GM12878 (cell line): ENCODE results near the gene PRKCQ. TPM values are rescaled to one million over a fixed set of nuclear protein-coding genes. Genes with fewer than 3 reads are reported as not detected.

Experiments used
- ATAC-seq: fragments of 200-7000 bp; cut with Tn5 transposase; 3 replicates; pipeline ENCODE4 v1.9.1; 2020; ENCODE audit warnings: mild to moderate bottlenecking, moderate library complexity
- BruUV-seq: library from RNA; stranded (reverse); fragments of 400-500 nt; replicated peaks from 2 replicates; lab custom pipeline; 2021; lab: Mats Ljungman, UMichigan
- CTCF ChIA-PET: fragments of 300-600 bp; sonication (Branson Sonifier 250); formaldehyde crosslinking; extraction: SDS; loops from one replicate; lab custom pipeline; 2021; ENCODE audit warnings: inconsistent platforms; lab: Yijun Ruan, JAX
- POLR2A ChIA-PET: fragments of 350-600 bp; formaldehyde crosslinking; extraction: SDS; loops from one replicate; lab custom pipeline; 2021; ENCODE audit warnings: inconsistent platforms; lab: Charles Lee
- RAD21 ChIA-PET: fragments of 300-600 bp; sonication (Branson Sonifier 250); formaldehyde crosslinking; loops from one replicate; lab custom pipeline; 2023; ENCODE audit warnings: antibody characterized with exemption; ENCODE audit not compliant: unreplicated experiment; lab: Charles Lee
- SMC1A ChIA-PET: fragments of 300-600 bp; sonication (Branson Sonifier 250); formaldehyde crosslinking; loops from one replicate; lab custom pipeline; 2023; ENCODE audit not compliant: unreplicated experiment, uncharacterized antibody; lab: Charles Lee
- DNase-seq: peaks from one replicate; pipeline ENCODE4 v3.0.0-alpha.2; 2011; ENCODE audit warnings: low read depth, low spot score
- FAIRE-seq: peaks from 3 replicates; lab custom pipeline; 2011; peaks lifted over from hg19 to GRCh38; lab: Jason Lieb, UNC
- H2AFZ ChIP-seq: 2 replicates; pipeline ENCODE4 v1.6.0; 2011; ENCODE audit warnings: low read depth, low read length, control low read depth; ENCODE audit not compliant: control insufficient read depth
- H3K27ac ChIP-seq: 2 replicates; pipeline ENCODE4 v1.5.1; 2011; ENCODE audit warnings: control low read depth; ENCODE audit not compliant: control insufficient read depth, insufficient read depth
- H3K27me3 ChIP-seq, 2 experiments: replicated peaks in 1 of 2; 2 replicates each; pipeline versions ENCODE4 v1.6.0 to v1.6.1; 2011; ENCODE audit warnings: low read length in 1 of 2; ENCODE audit not compliant: control insufficient read depth in 2 of 2, insufficient read depth in 2 of 2
- H3K36me3 ChIP-seq, 2 experiments: 2 replicates each; pipeline ENCODE4 v1.5.1; 2011; ENCODE audit warnings: low read length in 1 of 2; ENCODE audit not compliant: control insufficient read depth in 2 of 2, insufficient read depth in 2 of 2
- H3K4me1 ChIP-seq: 2 replicates; pipeline ENCODE4 v1.6.1; 2011; ENCODE audit warnings: mild to moderate bottlenecking, low read length, moderate library complexity, mixed read lengths; ENCODE audit not compliant: control insufficient read depth, insufficient read depth
- H3K4me2 ChIP-seq: 2 replicates; pipeline ENCODE4 v1.6.0; 2011; ENCODE audit warnings: control low read depth; ENCODE audit not compliant: control insufficient read depth, insufficient read depth
- H3K4me3 ChIP-seq: fragments of 200-600 bp; sonication (generic); 2 replicates; pipeline ENCODE4 v1.5.1; 2016
- H3K79me2 ChIP-seq: 2 replicates; pipeline ENCODE4 v1.6.0; 2011; ENCODE audit warnings: low read length; ENCODE audit not compliant: control insufficient read depth, insufficient read depth
- H3K9ac ChIP-seq: 2 replicates; pipeline ENCODE4 v1.8.0; 2011; ENCODE audit warnings: low read length, control low read depth, mixed read lengths; ENCODE audit not compliant: control insufficient read depth, insufficient read depth
- H3K9me3 ChIP-seq: replicated peaks from 3 replicates; pipeline ENCODE4 v1.5.1; 2011; ENCODE audit warnings: mild to moderate bottlenecking, low read length; ENCODE audit not compliant: control insufficient read depth, insufficient read depth
- H4K20me1 ChIP-seq: 2 replicates; pipeline ENCODE4 v1.6.0; 2011; ENCODE audit not compliant: control insufficient read depth, insufficient read depth
- CBFB ChIP-seq: IDR thresholded peaks from 2 replicates; pipeline ENCODE4 v1.6.1; 2016; ENCODE audit warnings: antibody characterized with exemption, low read depth
- EP300 ChIP-seq, 2 experiments: fragments of 150-350 bp in 1 of 2; IDR thresholded peaks; 2 replicates each; pipeline ENCODE4 v1.6.1; 2011 to 2012; ENCODE audit warnings: low read depth in 2 of 2, low read length in 2 of 2, borderline replicate concordance in 1 of 2, improper control_type of control experiment in 1 of 2, inconsistent platforms in 1 of 2; ENCODE audit not compliant: control insufficient read depth in 1 of 2
- IKZF2 ChIP-seq, 2 experiments: fragments of 450-650 bp; IDR thresholded peaks; 2 replicates each; pipeline ENCODE4 v1.6.1; 2017; ENCODE audit warnings: mild to moderate bottlenecking in 2 of 2, moderate library complexity in 2 of 2
- IRF5 ChIP-seq: fragments of 450-650 bp; IDR thresholded peaks from 2 replicates; pipeline ENCODE4 v1.6.1; 2017; ENCODE audit warnings: borderline replicate concordance
- NFXL1 ChIP-seq: fragments of 450-650 bp; IDR thresholded peaks from 2 replicates; pipeline ENCODE4 v1.6.1; 2017; ENCODE audit warnings: antibody characterized with exemption, mild to moderate bottlenecking, borderline replicate concordance
- PAX8 ChIP-seq: fragments of 450-650 bp; IDR thresholded peaks from 2 replicates; pipeline ENCODE4 v1.6.1; 2017; ENCODE audit warnings: mild to moderate bottlenecking, moderate library complexity
- RUNX3 ChIP-seq: IDR thresholded peaks from 2 replicates; pipeline ENCODE4 v1.6.1; 2012; ENCODE audit warnings: low read length, inconsistent platforms
- SMAD5 ChIP-seq: IDR thresholded peaks from 2 replicates; pipeline ENCODE4 v1.6.1; 2016; ENCODE audit warnings: antibody characterized with exemption, low read depth
- TBL1XR1 ChIP-seq: IDR thresholded peaks from 2 replicates; pipeline ENCODE4 v1.6.1; 2012; ENCODE audit warnings: low read depth, low read length, improper control_type of control experiment
- TCF12 ChIP-seq: IDR thresholded peaks from 2 replicates; pipeline ENCODE4 v1.6.1; 2011; ENCODE audit warnings: low read depth, mild to moderate bottlenecking, low read length
- USF1 ChIP-seq: IDR thresholded peaks from 2 replicates; pipeline ENCODE4 v1.6.1; 2011; ENCODE audit warnings: borderline replicate concordance, low read depth, mild to moderate bottlenecking, moderate library complexity, mixed read lengths, low read length; ENCODE audit not compliant: insufficient read depth; ENCODE audit errors: extremely low read length
- ZNF622 ChIP-seq: fragments of 450-650 bp; IDR thresholded peaks from 2 replicates; pipeline ENCODE4 v1.6.1; 2017; ENCODE audit warnings: mild to moderate bottlenecking, inconsistent platforms
- WGBS: methylation state at CpG from one replicate; pipeline ENCODE4 v1.1.6; 2016; ENCODE audit warnings: low lambda C conversion rate; ENCODE audit not compliant: insufficient replicate concordance, insufficient coverage; ENCODE audit errors: missing lambda C conversion rate; 5-methylcytosine and 5-hydroxymethylcytosine counted together
- in situ Hi-C: fragments of 300-500 bp; cut with MboI; formaldehyde crosslinking; loops from 9 replicates; pipeline ENCODE4 v1.14.3; 2018; ENCODE audit warnings: mixed read lengths
- intact Hi-C: fragments of 100-400 bp; cut with micrococcal nuclease; formaldehyde crosslinking; loops from one replicate; pipeline ENCODE4 v1.14.2; 2022; ENCODE audit not compliant: unreplicated experiment
- polyA plus RNA-seq, 11 experiments: library from polyadenylated mRNA; depleted of rRNA in 4 of 11; unstranded in 6 of 11; stranded (reverse) in 5 of 11; fragments of >200 nt; fragmentation: Nextera tagmentation in 4 of 11; fragmentation: Illumina TruSeq in 1 of 11; extraction: Ambion mirVana in 4 of 11; extraction: Trizol in 1 of 11; gene quantifications; 1 replicate in 1 of 11; 2 replicates in 10 of 11; pipeline versions ENCODE4 v1.2.1 to v1.2.3, GENCODE V29; 2011 to 2016; ENCODE audit warnings: inconsistent platforms in 2 of 11, missing spikeins in 2 of 11, low read depth in 1 of 11
- total RNA-seq, 4 experiments: library from RNA; depleted of rRNA in 3 of 4; stranded (reverse); fragments of >200 nt in 3 of 4; fragmentation: Illumina TruSeq in 1 of 4; extraction: Trizol in 1 of 4; gene quantifications; 2 replicates each; pipeline versions ENCODE4 v1.2.1 to v1.2.3, GENCODE V29; 2013 to 2021
- TF ChIP-seq, protein P1 (sequence below): IDR thresholded peaks from 2 replicates; pipeline ENCODE4 v1.6.1; 2012; ENCODE audit warnings: low read depth, low read length, improper control_type of control experiment
- TF ChIP-seq, protein P2 (sequence below): fragments of 450-650 bp; IDR thresholded peaks from 2 replicates; pipeline ENCODE4 v1.6.1; 2017; ENCODE audit warnings: mild to moderate bottlenecking
- TF ChIP-seq, protein P3 (sequence below): fragments of 450-650 bp; IDR thresholded peaks from 2 replicates; pipeline ENCODE4 v1.6.1; 2016; ENCODE audit warnings: mild to moderate bottlenecking

The PRKCQ gene
- total and polyA plus RNA-seq, 10 of the 15 experiments (the other 5 are each of a cell fraction or from before 2014, with no cell fraction given), result 0.26 to 8.9 (median 0.98) TPM

GRCh38 chr10:6401558-6402348 is 178.3 kb downstream of the PRKCQ start:
- Histone ChIP-seq H3K4me2 (0 out of 2 replicates have a peak overlapping the region, but pooled peaks have one; percentile 21), H3K4me1 (no peaks in the 10 kb centered on the region), H4K20me1 (no peaks in the 10 kb centered on the region), H2AFZ (no peak overlapping the region; the same call in 1 of the 2 replicates), H3K27ac (no peak overlapping the region), H3K9ac (no peak overlapping the region), H3K27me3 (peaks cover 0 to 5% of the 10 kb centered on the region in 2 experiments; a peak in 3 of 4 replicates), H3K9me3 (no peaks in the 10 kb centered on the region), H3K36me3 (no peaks in the 10 kb centered on the region), H3K4me3 (no peak overlapping the region), H3K79me2 (no peaks in the 10 kb centered on the region)
- ChIA-PET POLR2A (interaction anchor here (0.5 to 4.0 kb wide), 16 partner anchors 54 to 698 kb away, joined by 3 to 35 read pairs (median 3); partner anchors contain the start of gene PFKFB3), RAD21 (interaction anchor here (0.6 to 5.0 kb wide), 63 partner anchors 8 to 432 kb away, joined by 3 to 173 read pairs (median 4); partner anchors contain the start of gene PFKFB3), SMC1A (interaction anchor here (0.6 to 10.6 kb wide), 64 partner anchors 9 to 388 kb away, joined by 3 to 138 read pairs (median 6); partner anchors contain the start of gene PFKFB3), CTCF (interaction anchor here (0.6 to 8.5 kb wide), 87 partner anchors 8 to 665 kb away, joined by 3 to 217 read pairs (median 6); partner anchors contain the start of gene PFKFB3)
- ATAC-seq, result peak; percentile 92
- in situ Hi-C loops (loop anchor here (5.0 to 10.0 kb wide), 3 partner anchors 199 to 387 kb away; partner anchors contain the start of gene PFKFB3), intact Hi-C loops (loop anchor here (1.0 to 2.0 kb wide), 6 partner anchors 101 to 387 kb away; partner anchors contain the start of gene PFKFB3)
- DNase-seq, result peak; percentile 37
- no TSS peak for BruUV-seq
- 34% methylated on average over 16 of the region's 18 CpGs for WGBS
- peak; percentile 92 for FAIRE-seq
- TF ChIP-seq, protein P1, sequence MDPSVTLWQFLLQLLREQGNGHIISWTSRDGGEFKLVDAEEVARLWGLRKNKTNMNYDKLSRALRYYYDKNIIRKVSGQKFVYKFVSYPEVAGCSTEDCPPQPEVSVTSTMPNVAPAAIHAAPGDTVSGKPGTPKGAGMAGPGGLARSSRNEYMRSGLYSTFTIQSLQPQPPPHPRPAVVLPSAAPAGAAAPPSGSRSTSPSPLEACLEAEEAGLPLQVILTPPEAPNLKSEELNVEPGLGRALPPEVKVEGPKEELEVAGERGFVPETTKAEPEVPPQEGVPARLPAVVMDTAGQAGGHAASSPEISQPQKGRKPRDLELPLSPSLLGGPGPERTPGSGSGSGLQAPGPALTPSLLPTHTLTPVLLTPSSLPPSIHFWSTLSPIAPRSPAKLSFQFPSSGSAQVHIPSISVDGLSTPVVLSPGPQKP, result no peak
- 0 out of 2 replicates have a peak, but pooled peaks have one; percentile 33 for TF ChIP-seq TBL1XR1
- TF ChIP-seq RUNX3, result peak; percentile 32; the same call in 1 of the 2 replicates
- no peak for TF ChIP-seq CBFB
- no peak for TF ChIP-seq IRF5
- TF ChIP-seq PAX8, result no peak
- TF ChIP-seq TCF12, result no peak
- TF ChIP-seq USF1, result no peak
- no peak for TF ChIP-seq NFXL1
- 0 out of 4 replicates have a peak, but pooled peaks of 1 of the 2 experiments have one; percentile 22 for TF ChIP-seq IKZF2 (IDR thresholded peaks at IDR 0.05)
- TF ChIP-seq, protein P2, sequence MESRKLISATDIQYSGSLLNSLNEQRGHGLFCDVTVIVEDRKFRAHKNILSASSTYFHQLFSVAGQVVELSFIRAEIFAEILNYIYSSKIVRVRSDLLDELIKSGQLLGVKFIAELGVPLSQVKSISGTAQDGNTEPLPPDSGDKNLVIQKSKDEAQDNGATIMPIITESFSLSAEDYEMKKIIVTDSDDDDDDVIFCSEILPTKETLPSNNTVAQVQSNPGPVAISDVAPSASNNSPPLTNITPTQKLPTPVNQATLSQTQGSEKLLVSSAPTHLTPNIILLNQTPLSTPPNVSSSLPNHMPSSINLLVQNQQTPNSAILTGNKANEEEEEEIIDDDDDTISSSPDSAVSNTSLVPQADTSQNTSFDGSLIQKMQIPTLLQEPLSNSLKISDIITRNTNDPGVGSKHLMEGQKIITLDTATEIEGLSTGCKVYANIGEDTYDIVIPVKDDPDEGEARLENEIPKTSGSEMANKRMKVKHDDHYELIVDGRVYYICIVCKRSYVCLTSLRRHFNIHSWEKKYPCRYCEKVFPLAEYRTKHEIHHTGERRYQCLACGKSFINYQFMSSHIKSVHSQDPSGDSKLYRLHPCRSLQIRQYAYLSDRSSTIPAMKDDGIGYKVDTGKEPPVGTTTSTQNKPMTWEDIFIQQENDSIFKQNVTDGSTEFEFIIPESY, result no peak
- TF ChIP-seq EP300 (IDR thresholded peaks at IDR 0.05; ENCODE audit: borderline replicate concordance in 1 of 2, control insufficient read depth in 1 of 2, low read depth in 2 of 2, low read length in 2 of 2), result no peak
- TF ChIP-seq ZNF622, result no peak
- no peak for TF ChIP-seq SMAD5
- TF ChIP-seq, protein P3, sequence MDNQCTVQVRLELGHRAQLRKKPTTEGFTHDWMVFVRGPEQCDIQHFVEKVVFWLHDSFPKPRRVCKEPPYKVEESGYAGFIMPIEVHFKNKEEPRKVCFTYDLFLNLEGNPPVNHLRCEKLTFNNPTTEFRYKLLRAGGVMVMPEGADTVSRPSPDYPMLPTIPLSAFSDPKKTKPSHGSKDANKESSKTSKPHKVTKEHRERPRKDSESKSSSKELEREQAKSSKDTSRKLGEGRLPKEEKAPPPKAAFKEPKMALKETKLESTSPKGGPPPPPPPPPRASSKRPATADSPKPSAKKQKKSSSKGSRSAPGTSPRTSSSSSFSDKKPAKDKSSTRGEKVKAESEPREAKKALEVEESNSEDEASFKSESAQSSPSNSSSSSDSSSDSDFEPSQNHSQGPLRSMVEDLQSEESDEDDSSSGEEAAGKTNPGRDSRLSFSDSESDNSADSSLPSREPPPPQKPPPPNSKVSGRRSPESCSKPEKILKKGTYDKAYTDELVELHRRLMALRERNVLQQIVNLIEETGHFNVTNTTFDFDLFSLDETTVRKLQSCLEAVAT, result peak; percentile 96
